Measurements from ENCODE around the gene SBNO1.
"Not testable (repeated sequence)": the region's sequence is repeated elsewhere in the genome, so short reads cannot be mapped to it uniquely, and the experiment has no call there.

The SBNO1 gene

DNA sequence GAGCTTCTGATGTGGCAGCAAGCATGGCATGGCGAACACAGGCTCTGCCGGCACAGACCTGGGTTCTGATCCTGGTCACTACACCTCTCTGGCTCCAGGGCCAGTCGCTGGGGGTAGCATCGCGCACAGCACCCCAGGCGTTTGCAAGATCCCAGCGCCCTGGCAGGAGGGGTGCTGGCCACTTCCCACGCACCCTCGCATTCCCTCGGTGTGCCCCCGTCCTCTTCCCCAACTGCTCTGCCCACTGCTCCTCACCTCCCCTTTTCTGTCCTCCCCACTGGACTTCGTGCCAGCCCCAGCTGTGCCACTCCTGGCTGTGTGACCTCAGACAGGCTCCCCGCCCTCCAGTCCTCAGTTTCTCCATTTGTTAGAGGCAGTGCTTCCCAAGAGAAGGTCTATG, 95.8 kb downstream of the SBNO1 start:
- DNase-seq, result no peak

DNA sequence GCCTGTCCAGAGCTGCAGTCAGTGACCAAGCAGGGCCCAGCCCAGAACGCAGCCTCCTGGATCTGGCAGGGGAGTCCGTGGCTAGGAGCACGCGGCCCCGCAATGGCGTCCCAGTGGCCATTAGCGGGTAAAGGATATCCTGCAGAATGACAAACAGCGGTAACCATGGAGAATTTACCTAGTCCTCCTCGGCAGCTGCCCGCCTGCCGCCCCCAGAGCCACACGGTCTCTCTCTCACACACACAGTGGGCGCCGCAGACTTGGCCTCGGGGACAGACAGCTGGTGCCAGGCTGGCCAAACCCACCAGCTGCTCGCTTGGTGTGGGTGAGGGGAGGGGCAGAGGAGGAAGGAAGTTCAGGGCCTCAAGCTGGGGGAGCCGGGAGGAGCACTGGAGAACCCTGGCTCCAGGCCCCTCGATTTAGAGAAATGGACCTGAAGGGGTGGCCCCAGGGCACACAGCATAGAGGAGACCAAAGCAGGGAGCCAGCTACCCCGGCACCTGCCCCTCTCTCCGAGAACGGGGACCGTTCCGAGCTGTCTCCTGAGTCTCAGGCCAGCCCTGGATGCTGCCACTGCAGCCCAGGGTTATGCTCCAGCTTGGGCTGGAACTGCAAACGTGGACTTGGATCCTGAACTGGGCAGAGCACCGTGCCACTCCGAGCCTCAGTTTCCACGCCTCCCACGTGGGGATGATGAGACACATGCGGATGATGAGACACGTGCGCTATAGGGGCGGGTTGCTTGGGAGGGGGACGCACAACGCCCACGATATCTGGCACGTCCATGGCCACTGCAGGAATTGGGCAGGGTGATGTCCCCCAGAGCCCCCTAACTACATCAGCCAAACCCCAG, 96.4 kb downstream of the SBNO1 start:
- DNase-seq, result no peak

DNA sequence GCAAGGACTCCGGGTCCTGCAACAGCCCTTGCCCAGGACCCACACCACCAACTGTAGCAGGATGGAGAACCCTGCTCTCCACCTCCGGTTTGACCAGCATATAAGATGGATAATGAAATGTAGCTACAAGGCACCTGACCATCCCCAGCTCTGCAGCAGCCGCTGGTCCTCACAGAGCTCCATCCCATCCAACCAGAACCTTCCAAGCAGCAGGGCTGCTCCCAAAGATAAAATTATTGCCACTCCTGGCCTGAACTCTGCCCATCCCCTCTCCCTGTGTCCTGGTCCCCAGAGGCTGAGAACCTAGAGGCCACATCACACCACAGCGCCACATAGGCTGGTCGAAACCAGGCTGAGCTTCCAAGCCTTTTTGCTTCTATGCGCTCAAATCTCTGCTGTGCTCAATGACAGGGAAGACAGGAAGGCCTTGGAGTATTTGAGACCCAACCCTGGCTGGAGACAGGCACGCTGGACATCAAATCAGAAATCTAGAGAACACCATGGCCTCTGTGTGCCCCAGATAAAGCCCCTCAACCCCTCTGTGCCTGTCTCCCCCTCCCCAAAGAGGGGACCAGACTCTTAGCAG, 97.2 kb downstream of the SBNO1 start:
- no peak for DNase-seq

DNA sequence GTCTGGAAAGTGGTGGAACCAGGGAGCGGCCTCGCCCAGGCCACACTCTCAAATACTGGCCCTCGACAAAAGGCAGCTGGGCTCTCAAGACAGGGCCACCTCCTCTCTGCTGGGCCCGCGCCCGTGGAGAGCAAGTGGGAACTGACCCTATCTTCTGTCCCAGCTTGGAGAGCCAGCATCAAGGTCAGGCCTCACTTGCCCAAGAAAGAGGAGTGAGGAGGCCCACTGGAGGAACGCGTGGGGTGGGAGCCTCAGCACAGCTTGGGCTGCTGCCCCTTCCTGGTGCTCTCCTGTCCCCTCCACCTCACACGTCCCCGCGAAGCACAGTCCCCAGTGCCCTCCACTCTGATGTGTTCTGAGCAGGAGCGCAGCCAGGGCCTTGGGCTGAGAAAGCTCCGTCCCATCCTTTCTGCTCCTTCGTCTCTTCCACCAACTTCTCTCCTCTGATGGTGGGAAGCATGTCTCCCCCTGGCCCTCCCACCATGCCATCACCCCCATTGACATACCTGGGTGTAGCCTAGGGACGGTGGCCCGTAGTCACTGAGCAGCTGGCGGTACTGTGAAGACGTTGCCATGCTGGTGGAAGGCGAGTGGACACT, 97.9 kb downstream of the SBNO1 start:
- no peak for DNase-seq

DNA sequence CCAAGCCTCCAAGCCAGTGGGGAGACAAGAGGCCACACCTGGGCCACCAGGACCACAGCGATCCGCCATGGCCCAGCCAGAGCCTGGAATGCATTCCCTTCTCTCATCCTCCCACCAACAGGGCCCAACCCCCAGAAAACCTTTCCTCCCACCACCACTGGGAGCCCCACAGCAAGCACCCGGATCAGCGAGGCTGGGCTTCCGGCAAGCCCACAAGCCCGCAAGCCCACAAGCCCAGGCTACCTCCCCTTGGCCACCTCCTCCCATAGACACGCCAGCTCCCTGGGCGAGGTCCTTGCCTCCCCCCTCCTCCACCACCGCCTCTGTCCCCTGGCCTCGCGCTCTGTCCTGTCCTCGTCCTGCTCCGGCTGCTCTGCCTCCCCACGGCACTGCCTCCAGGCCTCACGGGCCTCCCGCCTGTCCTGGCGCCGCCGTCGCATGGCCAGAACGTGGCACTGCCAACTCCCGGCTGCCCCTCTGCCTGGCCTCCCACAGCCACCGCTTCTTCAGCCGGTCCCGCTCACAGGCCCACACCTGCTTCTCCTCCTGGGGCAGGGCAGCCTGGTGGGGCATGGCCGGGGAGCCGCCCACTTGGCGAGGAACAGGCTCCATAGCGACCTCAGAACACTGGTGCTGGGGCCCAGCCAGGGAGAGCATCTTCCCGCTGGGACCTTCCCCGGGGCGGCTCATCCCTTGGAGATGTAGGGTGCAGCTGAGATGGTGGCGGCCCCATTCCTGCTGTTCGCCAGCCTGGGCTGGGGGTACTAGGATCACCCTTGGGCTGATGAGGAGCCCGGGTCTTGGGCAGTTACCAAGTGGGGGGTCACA, 98.6 kb downstream of the SBNO1 start:
- no peak for DNase-seq

DNA sequence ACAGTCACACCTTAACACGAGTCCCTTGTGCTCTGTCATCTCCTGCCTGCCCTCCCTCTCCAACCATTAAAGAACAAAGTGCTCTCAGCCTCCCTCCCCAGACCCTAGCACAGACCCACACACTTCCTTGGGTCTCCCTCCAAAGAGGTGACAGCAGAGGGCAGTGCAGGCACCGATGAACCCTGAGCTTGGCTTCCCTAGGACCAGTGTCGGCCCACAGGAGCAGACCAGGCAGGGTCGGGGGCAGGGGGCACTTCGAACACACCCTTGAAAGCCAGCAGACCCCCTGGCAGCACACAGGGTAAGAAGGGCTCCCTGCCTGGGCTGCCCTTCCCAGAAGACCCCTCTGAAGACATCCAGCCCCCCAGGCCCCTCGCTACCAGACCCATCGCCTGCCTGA, 100.0 kb downstream of the SBNO1 start:
- no peak for DNase-seq

DNA sequence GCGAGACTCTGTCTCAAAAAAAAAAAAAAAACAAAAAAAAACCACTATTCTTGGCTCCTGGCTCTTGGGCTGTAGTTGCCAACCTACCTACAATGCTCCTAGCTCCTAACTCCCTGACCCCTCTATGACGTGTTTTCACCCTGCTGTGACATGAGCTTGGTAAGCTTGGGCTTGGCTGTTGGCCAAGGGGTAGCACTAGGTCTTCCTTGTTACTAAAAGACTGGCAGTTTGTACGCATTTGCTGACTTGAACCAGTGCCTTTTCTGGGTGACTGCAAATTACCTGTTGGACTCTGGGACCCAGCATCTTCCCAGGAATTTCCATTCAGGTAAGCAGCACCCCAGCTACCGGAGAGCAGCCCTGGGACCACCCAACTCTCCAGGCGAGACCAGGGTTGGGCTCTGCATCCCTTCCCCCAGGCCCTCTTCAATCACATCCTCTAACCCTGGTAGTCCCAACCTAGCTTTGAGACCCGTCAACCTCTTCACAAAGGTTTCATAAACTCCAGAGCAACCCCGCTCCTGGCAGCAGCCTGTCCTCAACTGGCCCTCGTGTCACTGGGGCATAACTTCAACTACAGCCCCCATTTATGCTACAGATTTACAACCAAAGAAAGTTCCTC, 101.3 kb downstream of the SBNO1 start:
- DNase-seq, result no peak

DNA sequence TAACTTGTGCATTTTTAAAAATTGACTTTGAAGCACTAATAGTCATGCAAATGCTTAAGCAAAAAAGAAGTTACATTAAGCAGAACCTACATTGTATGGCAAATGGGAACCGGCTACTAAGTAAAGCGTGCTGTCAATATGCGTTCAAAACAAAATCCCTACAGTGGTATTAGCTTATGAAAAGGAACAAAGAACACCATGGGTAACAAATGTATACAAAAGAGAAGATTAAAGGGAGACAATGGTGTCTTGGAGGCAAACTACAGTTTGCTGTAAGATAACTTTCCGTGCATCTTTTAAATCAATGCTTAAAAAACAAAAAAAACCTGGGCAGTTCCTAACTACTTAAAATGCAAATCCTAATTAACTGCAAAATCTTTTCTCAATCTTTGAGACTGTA, 103.5 kb downstream of the SBNO1 start:
- DNase-seq, result no peak

DNA sequence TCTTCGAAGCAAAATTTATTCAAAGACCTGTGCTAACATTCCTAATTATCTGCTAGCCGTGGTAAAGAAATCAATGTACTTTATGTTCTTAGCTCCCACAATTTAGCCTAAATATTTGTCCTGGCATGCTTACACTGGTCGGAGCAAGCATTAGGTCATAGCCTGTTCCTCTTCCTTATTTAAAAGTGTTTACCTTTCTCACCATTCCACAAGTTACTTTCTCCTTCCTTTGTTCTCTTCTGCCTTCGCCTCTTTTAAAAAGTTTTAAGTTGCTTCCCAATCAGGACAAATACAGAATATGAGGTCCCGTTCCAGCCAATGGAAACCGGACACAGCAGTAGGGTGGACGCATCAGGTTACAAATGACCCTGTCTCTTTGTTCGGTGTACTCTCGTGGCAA, 104.6 kb downstream of the SBNO1 start:
- DNase-seq, result no peak

DNA sequence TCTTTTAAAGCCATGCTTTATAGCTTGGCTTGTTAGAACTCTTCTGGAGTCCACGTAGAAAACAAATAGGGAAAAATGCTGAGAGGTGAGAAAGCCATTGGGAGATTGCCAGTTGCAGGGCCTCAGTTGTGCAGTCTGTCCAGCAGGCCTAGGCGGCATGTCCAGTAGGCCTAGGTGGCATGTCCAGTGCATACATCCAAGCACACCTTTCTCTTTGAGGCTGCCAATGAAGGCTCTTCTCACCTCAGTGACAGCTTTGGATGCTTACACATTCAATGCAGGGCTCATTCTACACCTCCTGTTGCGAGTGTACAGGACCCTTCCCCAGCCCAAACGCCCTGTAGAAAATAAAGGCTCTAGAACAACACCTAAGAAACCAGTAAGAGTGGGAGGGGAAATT, 106.1 kb downstream of the SBNO1 start:
- DNase-seq, result no peak

DNA sequence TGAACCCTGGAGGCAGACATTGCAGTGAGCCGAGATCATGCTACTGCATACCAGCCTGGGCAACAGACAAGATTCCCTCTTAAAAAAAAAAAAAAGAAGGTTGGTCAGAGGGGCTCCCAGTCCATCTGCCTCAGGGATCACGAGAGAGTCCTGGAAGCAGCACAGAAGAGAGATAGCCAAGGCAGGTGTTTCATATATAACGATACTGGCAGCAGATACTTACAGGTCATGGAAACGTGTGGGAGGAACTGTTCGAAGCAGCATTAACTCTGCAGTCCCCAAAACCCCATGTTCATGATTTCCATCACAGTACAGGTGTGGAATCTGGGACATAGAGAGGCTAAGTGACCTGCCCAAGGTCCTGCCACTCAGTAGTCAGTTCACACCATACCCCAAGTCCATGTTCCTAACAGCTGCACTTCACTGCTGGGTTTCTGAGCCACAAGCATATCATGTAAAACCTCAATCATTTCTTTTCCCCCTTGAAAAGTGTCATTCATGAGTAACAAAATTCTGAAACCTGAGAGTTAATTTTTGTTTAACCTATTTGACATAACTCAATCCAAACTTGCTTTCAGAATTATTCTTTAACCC, 109.7 kb downstream of the SBNO1 start:
- DNase-seq, result no peak

DNA sequence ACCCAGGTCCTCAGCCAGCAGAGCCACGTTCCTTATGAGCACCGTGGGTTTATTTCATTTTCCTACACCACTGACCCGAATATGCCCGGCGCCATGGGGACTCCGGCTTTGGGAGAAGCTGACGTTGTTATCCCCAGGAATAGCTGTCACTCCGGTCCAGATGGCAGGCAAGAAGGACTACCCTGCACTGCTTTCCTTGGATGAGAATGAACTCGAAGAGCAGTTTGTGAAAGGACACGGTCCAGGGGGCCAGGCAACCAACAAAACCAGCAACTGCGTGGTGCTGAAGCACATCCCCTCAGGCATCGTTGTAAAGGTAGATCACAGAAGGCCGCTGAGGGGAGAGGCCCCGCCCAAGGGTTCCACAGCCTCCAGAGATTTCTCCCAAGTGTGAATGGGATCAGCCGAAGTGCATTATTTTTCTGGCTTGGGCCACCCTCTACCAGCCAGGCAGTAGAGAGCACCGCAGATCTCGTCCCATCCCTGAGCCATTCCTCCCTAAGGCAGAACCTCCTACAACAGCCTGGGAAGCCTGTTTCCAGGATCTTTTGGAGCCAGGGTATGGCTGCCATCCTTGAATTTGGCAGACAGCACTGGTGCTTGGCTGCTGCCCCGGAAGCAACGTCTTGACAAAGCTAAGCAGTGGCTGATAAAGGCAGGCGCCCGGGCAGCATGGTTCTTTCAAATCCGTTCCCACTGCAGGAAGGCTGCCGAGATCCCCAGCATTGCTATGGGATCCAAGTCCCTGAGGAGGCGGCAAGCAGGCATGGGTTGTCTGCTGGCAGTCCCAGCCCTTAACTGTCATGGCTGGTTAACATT, 110.8 kb downstream of the SBNO1 start:
- DNase-seq, result no peak

DNA sequence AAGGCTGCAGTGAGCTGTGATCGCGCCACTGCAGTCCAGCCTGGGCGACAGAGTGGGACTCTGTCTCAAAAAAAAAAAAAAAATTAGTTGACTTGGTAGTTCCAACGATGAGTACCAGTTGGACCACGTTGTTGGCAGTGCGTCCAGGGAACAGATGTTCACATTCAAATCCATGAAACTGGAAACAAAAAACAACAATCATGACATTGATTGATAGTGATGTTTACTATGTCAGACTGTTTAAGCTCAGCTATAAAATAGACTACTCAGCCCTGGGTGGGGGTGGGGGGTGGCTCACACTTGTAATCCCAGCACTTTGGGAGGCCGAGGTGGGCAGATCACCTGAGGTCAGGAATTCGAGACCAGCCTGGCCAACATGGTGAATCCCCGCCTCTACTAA, 112.3 kb downstream of the SBNO1 start:
- DNase-seq, result not testable (repeated sequence)

DNA sequence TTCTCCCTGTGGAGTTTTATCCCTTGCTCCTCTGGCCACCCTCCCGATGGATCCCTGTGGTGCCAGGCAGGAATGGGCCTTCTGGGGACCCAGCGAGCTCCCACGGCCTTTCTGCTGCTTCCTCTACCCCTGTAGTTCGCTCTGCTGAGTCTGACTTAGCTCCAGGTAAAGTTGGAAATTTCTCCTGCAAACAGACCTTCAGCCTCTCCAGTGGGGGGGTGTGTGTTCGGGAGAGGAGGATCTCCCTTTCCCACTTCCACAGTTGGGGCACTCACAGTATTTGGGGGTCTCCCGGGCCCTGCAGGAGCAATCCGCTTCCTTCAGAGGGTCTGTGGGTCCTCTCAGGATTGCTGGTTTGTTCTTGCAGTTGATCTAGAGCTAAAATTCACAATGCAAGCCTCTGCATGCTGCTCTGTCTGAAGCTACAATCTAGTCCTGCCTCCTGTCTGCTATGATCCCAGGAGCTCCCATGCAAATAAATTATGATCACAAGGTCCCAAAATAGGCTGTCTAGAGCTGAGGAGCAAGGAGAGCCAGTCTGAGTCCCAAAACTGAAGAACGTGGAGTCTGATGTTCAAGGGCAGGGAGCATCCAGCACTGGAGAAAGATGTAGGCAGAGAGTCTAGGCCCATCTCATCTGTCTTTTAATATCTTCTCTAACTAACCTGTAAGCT, 113.1 kb downstream of the SBNO1 start:
- DNase-seq, result no peak

DNA sequence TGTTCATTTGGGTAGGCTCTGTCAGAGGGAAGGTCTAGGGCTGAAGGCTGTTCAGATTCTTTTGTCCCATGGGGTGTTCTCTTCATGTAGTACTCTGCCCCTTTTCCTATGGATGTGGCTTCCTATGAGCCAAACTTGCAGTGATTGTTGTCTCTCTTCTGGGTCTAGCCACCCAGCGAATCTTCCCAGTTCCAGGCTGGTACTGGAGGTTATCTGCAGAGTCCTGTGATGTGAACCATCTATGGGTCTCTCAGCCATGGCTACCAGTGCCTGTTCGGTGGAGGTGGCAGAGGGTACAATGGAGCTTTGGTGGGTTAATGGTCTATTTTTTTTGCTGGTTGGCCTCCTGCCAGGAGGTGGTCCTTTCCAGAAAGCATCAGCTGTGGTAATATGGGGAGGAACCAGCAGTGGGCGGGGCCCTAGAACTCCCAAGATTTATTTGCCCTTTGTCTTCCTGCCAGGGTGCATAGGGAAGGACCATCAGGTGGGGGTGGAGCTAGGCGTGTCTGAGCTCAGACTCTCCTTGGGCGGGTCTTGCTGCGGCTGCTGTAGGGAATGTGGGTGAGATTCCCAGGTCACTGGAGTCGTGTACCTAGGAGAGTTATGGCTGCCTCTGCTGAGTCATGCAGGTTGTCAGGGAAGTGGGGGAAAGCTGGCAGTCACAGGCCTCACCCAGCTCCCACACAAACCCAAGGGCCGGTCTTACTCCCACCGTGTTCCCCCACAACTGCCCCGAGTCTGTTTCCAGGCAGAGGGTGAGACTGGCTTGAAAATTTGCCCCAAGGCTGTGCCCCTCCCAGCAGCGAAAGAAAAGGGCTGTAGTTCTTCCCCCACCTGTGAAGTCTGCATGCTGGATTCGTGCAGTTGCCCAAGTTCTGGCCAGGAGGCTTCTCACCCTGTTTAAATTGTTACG, 113.9 kb downstream of the SBNO1 start:
- no peak for DNase-seq

DNA sequence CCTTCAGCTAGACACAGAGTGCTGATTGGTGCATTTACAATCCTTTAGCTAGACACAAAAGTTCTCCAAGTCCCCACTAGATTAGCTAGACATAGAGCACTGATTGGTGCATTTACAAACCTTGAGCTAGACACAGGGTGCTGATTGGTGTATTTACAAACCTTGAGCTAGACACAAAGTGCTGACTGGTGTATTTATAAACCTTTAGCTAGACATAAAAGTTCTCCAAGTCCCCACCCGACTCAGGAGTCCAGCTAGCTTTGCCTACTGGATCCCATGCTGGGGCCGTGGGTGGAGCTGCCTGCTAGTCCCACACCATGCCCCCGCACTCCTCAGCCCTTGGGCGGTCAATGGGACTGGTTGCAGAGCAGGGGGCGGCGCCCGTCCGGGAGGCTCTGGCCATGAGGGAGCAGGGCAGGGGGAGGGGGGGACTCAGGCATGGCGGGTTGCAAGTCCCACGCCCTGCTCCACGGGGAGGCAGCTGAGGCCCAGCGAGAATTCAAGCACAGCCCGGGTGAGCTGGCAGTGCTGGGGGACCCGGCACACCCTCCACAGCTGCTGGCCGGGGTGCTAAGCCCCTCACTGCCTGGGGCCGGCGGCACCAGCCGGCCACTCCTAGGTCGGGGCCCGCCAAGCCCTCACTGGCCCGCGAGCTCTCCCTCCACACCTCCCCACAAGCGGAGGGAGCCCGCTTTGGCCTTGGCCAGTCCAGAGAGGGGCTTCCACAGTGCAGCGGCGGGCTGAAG, 115.5 kb downstream of the SBNO1 start:
- not testable (repeated sequence) for DNase-seq

DNA sequence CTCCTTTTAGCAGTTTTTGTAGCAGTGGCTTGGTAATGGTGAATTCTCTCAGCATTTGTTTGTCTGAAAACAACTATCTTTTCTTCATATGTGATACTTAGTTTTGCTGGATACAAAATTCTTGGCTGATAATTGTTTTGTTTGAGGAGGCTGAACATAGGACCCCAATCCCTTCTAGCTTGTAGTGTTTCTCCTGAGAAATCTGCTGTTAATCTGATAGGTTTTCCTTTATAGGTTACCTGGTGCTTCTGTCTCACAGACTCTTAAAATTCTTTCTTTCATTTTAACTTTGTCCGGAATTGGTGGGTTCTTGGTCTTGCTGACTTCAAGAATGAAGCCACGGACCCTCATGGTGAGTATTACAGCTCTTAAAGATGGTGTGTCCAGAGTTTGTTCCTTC, 116.5 kb downstream of the SBNO1 start:
- not testable (repeated sequence) for DNase-seq

DNA sequence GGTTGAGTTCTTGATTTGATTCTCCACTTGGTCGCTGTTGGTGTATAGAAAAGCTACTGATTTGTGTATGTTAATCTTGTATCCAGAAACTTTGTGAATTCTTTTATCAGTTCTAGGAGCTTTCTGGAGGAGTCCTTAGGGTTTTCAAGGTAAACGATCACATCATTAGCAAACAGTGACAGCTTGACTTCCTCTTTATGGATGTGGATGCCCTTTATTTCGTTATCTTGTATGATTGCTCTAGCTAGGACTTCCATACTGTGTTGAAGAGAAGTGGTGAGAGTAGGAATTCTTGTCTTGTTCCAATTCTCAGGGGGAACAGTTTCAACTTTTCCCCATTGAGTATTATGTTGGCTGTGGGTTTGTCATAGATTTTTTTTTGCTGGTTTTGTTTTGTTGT, 119.0 kb downstream of the SBNO1 start:
- DNase-seq, result no peak

DNA sequence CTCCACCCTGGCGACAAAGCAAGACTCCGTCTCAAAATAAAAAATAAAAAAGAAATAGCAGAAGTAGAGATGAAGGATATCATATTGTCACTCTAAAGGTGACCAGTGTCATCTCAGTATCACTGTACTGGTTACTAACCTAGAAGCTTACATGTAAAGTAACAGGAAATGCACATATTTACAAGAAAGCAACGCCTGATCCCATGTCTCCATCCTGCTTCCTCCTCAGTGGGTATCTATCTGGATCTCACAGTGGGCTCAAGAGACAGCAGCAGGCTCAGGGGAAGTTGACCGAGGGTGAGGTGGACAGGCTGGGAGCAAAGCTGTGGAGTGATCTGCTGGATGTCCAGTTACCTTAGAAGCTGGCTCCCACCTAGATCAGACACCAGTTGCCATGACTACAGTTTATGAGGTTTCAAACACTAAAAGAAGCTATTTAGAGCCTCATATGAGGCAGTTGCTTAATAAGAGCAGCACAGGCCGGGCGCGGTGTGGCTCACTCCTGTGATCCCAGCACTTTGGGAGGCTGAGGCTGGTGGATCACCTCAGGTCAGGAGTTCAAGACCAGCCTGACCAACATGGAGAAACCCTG, 120.9 kb downstream of the SBNO1 start:
- no peak for DNase-seq

All from effector CD4-positive, alpha-beta T cell (primary cell).